ENCODE measurements around the gene CYP4F8. TPM values are rescaled to one million over a fixed set of nuclear protein-coding genes. Genes with fewer than 3 reads are reported as not detected.
"Not testable (repeated sequence)": the region's sequence is repeated elsewhere in the genome, so short reads cannot be mapped to it uniquely, and the experiment has no call there.

Gene CYP4F8
- total and polyA plus RNA-seq, 11 donors: not detected

DNA sequence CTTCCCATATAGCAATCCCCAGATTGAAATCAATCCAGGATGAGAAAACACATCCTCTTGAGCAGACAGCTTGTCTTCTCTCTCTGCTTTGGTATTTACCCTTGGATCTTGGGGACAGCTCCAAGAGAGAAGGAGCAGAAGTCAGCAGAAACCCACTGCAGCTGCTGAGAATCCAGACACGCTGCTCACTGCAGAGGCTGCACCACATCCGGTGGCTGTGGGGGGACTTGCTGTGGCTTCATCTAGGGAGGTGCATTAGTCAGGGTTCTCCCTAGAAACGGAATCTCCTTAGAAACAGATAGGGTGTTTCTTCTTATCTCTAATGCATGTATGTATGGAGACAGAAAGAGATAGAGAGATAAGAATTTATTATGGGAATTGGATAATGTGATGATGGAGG, 60.5 kb downstream of the CYP4F8 start:
- Histone ChIP-seq H3K4me1 (peaks cover 0 to 20% (median 10%) of the 10 kb centered on the region in 12 donors), H3K4me3 (no peak overlapping the region), H3K9me3 (no peaks in the 10 kb centered on the region), H3K27ac (no peak overlapping the region), H3K36me3 (peaks cover 0 to 3% (median 0%) of the 10 kb centered on the region in 9 donors), H3K27me3 (no peaks in the 10 kb centered on the region)
- ATAC-seq: no peak
- TF ChIP-seq, protein P1, sequence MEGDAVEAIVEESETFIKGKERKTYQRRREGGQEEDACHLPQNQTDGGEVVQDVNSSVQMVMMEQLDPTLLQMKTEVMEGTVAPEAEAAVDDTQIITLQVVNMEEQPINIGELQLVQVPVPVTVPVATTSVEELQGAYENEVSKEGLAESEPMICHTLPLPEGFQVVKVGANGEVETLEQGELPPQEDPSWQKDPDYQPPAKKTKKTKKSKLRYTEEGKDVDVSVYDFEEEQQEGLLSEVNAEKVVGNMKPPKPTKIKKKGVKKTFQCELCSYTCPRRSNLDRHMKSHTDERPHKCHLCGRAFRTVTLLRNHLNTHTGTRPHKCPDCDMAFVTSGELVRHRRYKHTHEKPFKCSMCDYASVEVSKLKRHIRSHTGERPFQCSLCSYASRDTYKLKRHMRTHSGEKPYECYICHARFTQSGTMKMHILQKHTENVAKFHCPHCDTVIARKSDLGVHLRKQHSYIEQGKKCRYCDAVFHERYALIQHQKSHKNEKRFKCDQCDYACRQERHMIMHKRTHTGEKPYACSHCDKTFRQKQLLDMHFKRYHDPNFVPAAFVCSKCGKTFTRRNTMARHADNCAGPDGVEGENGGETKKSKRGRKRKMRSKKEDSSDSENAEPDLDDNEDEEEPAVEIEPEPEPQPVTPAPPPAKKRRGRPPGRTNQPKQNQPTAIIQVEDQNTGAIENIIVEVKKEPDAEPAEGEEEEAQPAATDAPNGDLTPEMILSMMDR (IDR thresholded peaks at IDR 0.05): no peak
- no peak for TF ChIP-seq POLR2A (IDR thresholded peaks at IDR 0.05)
- DNase-seq: no peak
- intact Hi-C loops (cut with DNase I): loop anchor here in 1 of 10 donors (10.0 kb wide), 1 partner anchor 99 kb away; no protein-coding TSS in a partner anchor
- WGBS, 4 donors: 33 to 65% (median 56%) methylated on average over 2 to 3 of the region's 3 CpGs

DNA sequence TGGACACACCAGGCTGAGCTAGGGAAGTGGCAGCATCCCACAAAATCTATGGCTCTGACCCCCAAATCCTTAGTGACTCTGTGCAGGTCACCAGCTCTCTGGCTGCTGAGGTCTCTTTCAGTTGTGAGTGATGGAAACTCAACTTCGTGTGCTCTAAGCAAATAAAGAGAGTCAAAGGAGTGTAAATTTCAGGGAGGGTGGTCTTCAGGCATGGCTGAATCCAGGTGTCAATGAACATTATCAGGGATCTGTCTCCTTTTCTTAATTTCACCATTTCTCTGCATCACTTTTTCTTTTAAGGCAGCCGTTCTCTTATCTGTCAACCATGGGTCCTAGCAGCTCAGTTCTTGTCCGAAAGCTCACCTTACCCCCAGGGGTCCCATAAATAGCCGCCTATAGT, 64.1 kb downstream of the CYP4F8 start:
- Histone ChIP-seq H3K4me3 (no peak overlapping the region), H3K36me3 (peaks cover 0 to 20% (median 0%) of the 10 kb centered on the region in 9 donors), H3K27ac (no peak overlapping the region), H3K9me3 (no peaks in the 10 kb centered on the region), H3K27me3 (no peaks in the 10 kb centered on the region), H3K4me1 (peaks cover 0 to 4% (median 0%) of the 10 kb centered on the region in 12 donors)
- ATAC-seq (no peak), DNase-seq (no peak)
- TF ChIP-seq POLR2A (IDR thresholded peaks at IDR 0.05): no peak
- TF ChIP-seq, protein P1 (IDR thresholded peaks at IDR 0.05): no peak
- intact Hi-C loops (cut with DNase I): loop anchor here in 1 of 10 donors (10.0 kb wide), 1 partner anchor 96 kb away; no protein-coding TSS in a partner anchor
- 14 to 21% (median 18%) methylated on average over 4 of the region's 4 CpGs for WGBS, 4 donors

DNA sequence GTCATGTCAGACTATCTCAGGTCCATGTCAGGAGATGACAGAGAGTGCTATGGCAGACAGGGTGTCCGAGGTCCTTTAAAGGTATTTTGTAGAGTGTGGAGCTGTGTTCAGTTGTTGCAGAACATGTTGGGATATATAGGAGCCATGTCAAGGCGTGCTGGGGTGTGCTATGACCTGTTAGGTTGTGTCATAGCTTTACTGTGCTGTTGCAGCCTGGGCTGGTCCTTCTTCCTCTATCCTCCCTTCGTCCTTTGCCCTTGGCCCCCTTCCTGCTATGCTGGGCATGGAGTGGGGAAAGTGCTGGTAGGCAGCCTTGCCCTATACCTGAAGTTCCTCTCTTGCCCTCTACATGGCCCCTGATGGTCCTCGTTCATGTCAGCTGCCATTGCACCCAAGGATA, 64.8 kb downstream of the CYP4F8 start:
- not testable (repeated sequence) for H3K27ac ChIP-seq, H3K4me1 ChIP-seq, ATAC-seq, H3K27me3 ChIP-seq, DNase-seq, H3K4me3 ChIP-seq, H3K9me3 ChIP-seq
- H3K36me3 ChIP-seq: peaks cover 0 to 20% (median 0%) of the 10 kb centered on the region in 9 donors
- 61 to 68% (median 64%) methylated on average over 4 of the region's 4 CpGs for WGBS, 4 donors
- intact Hi-C loops (cut with DNase I): loop anchor here in 1 of 10 donors (10.0 kb wide), 1 partner anchor 95 kb away; no protein-coding TSS in a partner anchor

Other genes with a start within 250 kb of the CYP4F8 start
- 10 to 100 TPM; 15.3 to 24.8 (median 18.9) TPM for gene AKAP8, start 235.4 kb upstream of the CYP4F8 start, total RNA-seq
- gene AKAP8, start 235.4 kb upstream of the CYP4F8 start, polyA plus RNA-seq: 10 to 100 TPM in 1 of 2 donors, 1 to 10 TPM in 1; 9.6 to 17.5 TPM
- 10 to 100 TPM; 46.5 to 72.2 (median 60.1) TPM for gene AKAP8L, start 196.2 kb upstream of the CYP4F8 start, total RNA-seq
- 10 to 100 TPM; 43.3 to 67.5 TPM for gene AKAP8L, start 196.2 kb upstream of the CYP4F8 start, polyA plus RNA-seq
- 10 to 100 TPM; 23.1 to 52.4 (median 25.7) TPM for gene WIZ, start 165.3 kb upstream of the CYP4F8 start, total RNA-seq
- gene WIZ, start 165.3 kb upstream of the CYP4F8 start, polyA plus RNA-seq: 10 to 100 TPM; 19.0 to 26.2 TPM
- 1 to 10 TPM in 5 of 9 donors, under 1 TPM in 4; 0.42 to 9.1 (median 1.0) TPM for gene RASAL3, start 150.7 kb upstream of the CYP4F8 start, total RNA-seq
- under 1 TPM; 0.60 to 0.99 TPM for gene RASAL3, start 150.7 kb upstream of the CYP4F8 start, polyA plus RNA-seq
- gene PGLYRP2, start 135.7 kb upstream of the CYP4F8 start, total RNA-seq: not detected
- gene PGLYRP2, start 135.7 kb upstream of the CYP4F8 start, polyA plus RNA-seq: not detected
- gene CYP4F22, start 106.7 kb upstream of the CYP4F8 start, total RNA-seq: under 1 TPM in 1 of 9 donors, not detected in 8; 0.29 TPM
- not detected for gene CYP4F22, start 106.7 kb upstream of the CYP4F8 start, polyA plus RNA-seq
- gene CYP4F3, start 25.7 kb downstream of the CYP4F8 start, total RNA-seq: 1 to 10 TPM in 2 of 9 donors, under 1 TPM in 4, not detected in 3; 0.12 to 1.9 (median 0.30) TPM
- gene CYP4F3, start 25.7 kb downstream of the CYP4F8 start, polyA plus RNA-seq: under 1 TPM in 1 of 2 donors, not detected in 1; 0.04 TPM
- gene CYP4F12, start 57.9 kb downstream of the CYP4F8 start, total RNA-seq: 1 to 10 TPM; 1.8 to 5.2 (median 3.1) TPM
- gene CYP4F12, start 57.9 kb downstream of the CYP4F8 start, polyA plus RNA-seq: 1 to 10 TPM; 1.1 to 8.9 TPM
- not detected for gene OR10H2, start 112.8 kb downstream of the CYP4F8 start, total RNA-seq
- gene OR10H2, start 112.8 kb downstream of the CYP4F8 start, polyA plus RNA-seq: not detected
- not detected for gene OR10H3, start 122.8 kb downstream of the CYP4F8 start, total RNA-seq
- gene OR10H3, start 122.8 kb downstream of the CYP4F8 start, polyA plus RNA-seq: not detected
- gene OR10H5, start 172.4 kb downstream of the CYP4F8 start, total RNA-seq: not detected
- gene OR10H5, start 172.4 kb downstream of the CYP4F8 start, polyA plus RNA-seq: not detected
- under 1 TPM in 1 of 9 donors, not detected in 8; 0.07 TPM for gene OR10H1, start 200.4 kb downstream of the CYP4F8 start, total RNA-seq
- not detected for gene OR10H1, start 200.4 kb downstream of the CYP4F8 start, polyA plus RNA-seq

Measured in heart left ventricle (tissue), 16 donors.